HepG2 (cell line): Measurements from ENCODE around the gene PTPRH. TPM values are rescaled to one million over a fixed set of nuclear protein-coding genes. Genes with fewer than 3 reads are reported as not detected.

Experiments used
- ATAC-seq: fragments of 200-7000 bp; cut with Tn5 transposase; 3 replicates; pipeline ENCODE4 v1.9.1; 2020; ENCODE audit warnings: mild to moderate bottlenecking, moderate library complexity
- BruUV-seq: library from RNA; stranded (reverse); fragments of 400-500 nt; replicated peaks from 2 replicates; lab custom pipeline; 2021; lab: Mats Ljungman, UMichigan
- CTCF ChIA-PET: fragments of 300-600 bp; formaldehyde crosslinking; extraction: SDS; loops from one replicate; lab custom pipeline; 2021; ENCODE audit warnings: low total read pairs, inconsistent platforms, low intra/inter-chr PET ratio; lab: Yijun Ruan, JAX
- POLR2A ChIA-PET: fragments of 350-600 bp; sonication (Branson Sonifier 250); formaldehyde crosslinking; loops from one replicate; lab custom pipeline; 2020; ENCODE audit warnings: antibody characterized with exemption, inconsistent platforms; lab: Yijun Ruan, JAX
- DNase-seq: peaks from one replicate; pipeline ENCODE4 v3.0.0-alpha.2; 2015; ENCODE audit warnings: low spot score
- FAIRE-seq: peaks from 3 replicates; lab custom pipeline; 2011; peaks lifted over from hg19 to GRCh38; lab: Jason Lieb, UNC
- H2AFZ ChIP-seq: one replicate; pipeline ENCODE4 v1.6.1; 2011; ENCODE audit warnings: low read length, inconsistent platforms
- H3K27ac ChIP-seq: fragments of 300-600 bp; 3 replicates; pipeline ENCODE4 v1.8.0; 2011; ENCODE audit warnings: mixed run types, mild to moderate bottlenecking, mixed read lengths, low read length, inconsistent platforms; ENCODE audit not compliant: insufficient read depth; ENCODE audit errors: extremely low read length
- H3K27me3 ChIP-seq, 2 experiments: fragments of 200-600 bp in 1 of 2; 2 replicates in 1 of 2; 3 replicates in 1 of 2; pipeline versions ENCODE4 v1.6.0 to v1.8.0; 2011; ENCODE audit warnings: low read length in 2 of 2, mild to moderate bottlenecking in 2 of 2, moderate library complexity in 2 of 2, inconsistent platforms in 1 of 2; ENCODE audit not compliant: insufficient read depth in 2 of 2, control insufficient read depth in 1 of 2
- H3K36me3 ChIP-seq, 2 experiments: fragments of 200-600 bp in 1 of 2; replicated peaks in 1 of 2; 2 replicates in 1 of 2; 3 replicates in 1 of 2; pipeline versions ENCODE4 v1.5.1 to v1.8.0; 2011; ENCODE audit warnings: low read length in 2 of 2, inconsistent platforms in 1 of 2; ENCODE audit not compliant: insufficient read depth in 2 of 2, control insufficient read depth in 1 of 2
- H3K4me1 ChIP-seq: 2 replicates; pipeline ENCODE4 v1.5.1; 2012; ENCODE audit warnings: low read length, inconsistent platforms; ENCODE audit not compliant: insufficient read depth
- H3K4me2 ChIP-seq: 2 replicates; pipeline ENCODE4 v1.6.0; 2011; ENCODE audit warnings: low read depth, low read length, inconsistent platforms
- H3K4me3 ChIP-seq, 3 experiments: fragments of 200-600 bp in 1 of 3; sonication (generic), shearing (Covaris generic) in 1 of 3; replicated peaks in 1 of 3; 2 replicates each; pipeline ENCODE4 v1.5.1; 2011 to 2016; ENCODE audit warnings: low read length in 3 of 3, inconsistent platforms in 2 of 3, low read depth in 2 of 3, mild to moderate bottlenecking in 2 of 3, control low read depth in 1 of 3, mixed read lengths in 1 of 3; ENCODE audit not compliant: insufficient read depth in 1 of 3
- H3K79me2 ChIP-seq: one replicate; pipeline ENCODE4 v1.6.1; 2011; ENCODE audit warnings: low read length, inconsistent platforms; ENCODE audit not compliant: insufficient read depth
- H3K9ac ChIP-seq: 2 replicates; pipeline ENCODE4 v1.6.0; 2011; ENCODE audit warnings: mild to moderate bottlenecking, low read depth, low read length, inconsistent platforms; ENCODE audit not compliant: insufficient read depth
- H3K9me3 ChIP-seq: 2 replicates; pipeline ENCODE4 v1.5.1; 2012; ENCODE audit warnings: mild to moderate bottlenecking, low read length
- H4K20me1 ChIP-seq: 2 replicates; pipeline ENCODE4 v1.6.0; 2011; ENCODE audit warnings: inconsistent platforms, mild to moderate bottlenecking, low read length, moderate library complexity; ENCODE audit not compliant: insufficient read depth
- HDAC2 ChIP-seq: sonication (generic); formaldehyde crosslinking; IDR thresholded peaks from 2 replicates; pipeline ENCODE4 v1.4.0; 2020; ENCODE audit warnings: missing genetic modification reagents
- HNF4A ChIP-seq: sonication (generic); formaldehyde crosslinking; IDR thresholded peaks from 2 replicates; pipeline ENCODE4 v1.4.0; 2020; ENCODE audit warnings: missing genetic modification reagents
- KAT7 ChIP-seq: IDR thresholded peaks from 2 replicates; pipeline ENCODE4 v1.6.1; 2018; ENCODE audit warnings: borderline replicate concordance, missing compliant biosample characterization
- MNT ChIP-seq: fragments of 450-650 bp; IDR thresholded peaks from 2 replicates; pipeline ENCODE4 v1.6.1; 2016
- ZMYM4 ChIP-seq: sonication (generic); formaldehyde crosslinking; IDR thresholded peaks from 2 replicates; pipeline ENCODE4 v1.8.1; 2023; ENCODE audit warnings: mild to moderate bottlenecking, missing genetic modification reagents
- ZNF724P ChIP-seq: sonication (generic); formaldehyde crosslinking; IDR thresholded peaks from 2 replicates; pipeline ENCODE4 v1.8.0; 2022; ENCODE audit warnings: missing genetic modification reagents, borderline replicate concordance
- WGBS: methylation state at CpG from one replicate; pipeline ENCODE4 v1.1.6; 2017; ENCODE audit warnings: low lambda C conversion rate; 5-methylcytosine and 5-hydroxymethylcytosine counted together
- in situ Hi-C: cut with HindIII; loops from 2 replicates; pipeline ENCODE4 v1.10.0; 2017; ENCODE audit warnings: low pct_unique_long_range_greater_than_20kb; ENCODE audit not compliant: extremely low pct_ligation_motif_present
- intact Hi-C: fragments of 100-400 bp; cut with micrococcal nuclease; formaldehyde crosslinking; loops from one replicate; pipeline ENCODE4 v1.10.0; 2022; ENCODE audit not compliant: unreplicated experiment
- polyA plus RNA-seq, 8 experiments: library from polyadenylated mRNA; depleted of rRNA in 3 of 8; stranded (reverse) in 7 of 8; unstranded in 1 of 8; fragments of >200 nt; fragmentation: Illumina TruSeq in 4 of 8; extraction: Trizol in 4 of 8; gene quantifications; 2 replicates each; pipeline versions ENCODE4 v1.2.1 to v1.2.3, GENCODE V29; 2011 to 2016; ENCODE audit warnings: low read depth in 4 of 8, missing spikeins in 1 of 8, mixed read lengths in 1 of 8; ENCODE audit not compliant: insufficient read depth in 1 of 8
- total RNA-seq, 5 experiments: library from RNA; depleted of rRNA; stranded (reverse); fragments of >200 nt; fragmentation: Illumina TruSeq; extraction: Trizol; gene quantifications; 2 replicates each; pipeline ENCODE4 v1.2.3, GENCODE V29; 2016; ENCODE audit warnings: low read depth in 1 of 5
- TF ChIP-seq, protein P1 (sequence below): sonication (generic); formaldehyde crosslinking; IDR thresholded peaks from 2 replicates; pipeline ENCODE4 v1.9.0; 2022; ENCODE audit warnings: missing genetic modification reagents, mild to moderate bottlenecking, borderline replicate concordance
- TF ChIP-seq, protein P2 (sequence below): sonication (generic); formaldehyde crosslinking; conservative IDR thresholded peaks from 2 replicates; pipeline ENCODE4 v1.4.0; 2020; ENCODE audit warnings: missing genetic modification reagents

The PTPRH gene
- total and polyA plus RNA-seq, 2 of the 13 experiments (the other 11 are each of a cell fraction or from before 2014, with no cell fraction given) = 14.7 to 125 TPM

- TF ChIP-seq HNF4A (CRISPR knock-in tag) = no peak
- TF ChIP-seq ZMYM4 (CRISPR knock-in tag) = no peak
- TF ChIP-seq, protein P1, sequence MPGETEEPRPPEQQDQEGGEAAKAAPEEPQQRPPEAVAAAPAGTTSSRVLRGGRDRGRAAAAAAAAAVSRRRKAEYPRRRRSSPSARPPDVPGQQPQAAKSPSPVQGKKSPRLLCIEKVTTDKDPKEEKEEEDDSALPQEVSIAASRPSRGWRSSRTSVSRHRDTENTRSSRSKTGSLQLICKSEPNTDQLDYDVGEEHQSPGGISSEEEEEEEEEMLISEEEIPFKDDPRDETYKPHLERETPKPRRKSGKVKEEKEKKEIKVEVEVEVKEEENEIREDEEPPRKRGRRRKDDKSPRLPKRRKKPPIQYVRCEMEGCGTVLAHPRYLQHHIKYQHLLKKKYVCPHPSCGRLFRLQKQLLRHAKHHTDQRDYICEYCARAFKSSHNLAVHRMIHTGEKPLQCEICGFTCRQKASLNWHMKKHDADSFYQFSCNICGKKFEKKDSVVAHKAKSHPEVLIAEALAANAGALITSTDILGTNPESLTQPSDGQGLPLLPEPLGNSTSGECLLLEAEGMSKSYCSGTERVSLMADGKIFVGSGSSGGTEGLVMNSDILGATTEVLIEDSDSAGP (CRISPR knock-in tag) = no peak
- TF ChIP-seq, all 625 proteins: peak for 0
Measured at GRCh38 chr19:55161571-55162322, 47.6 kb downstream of the PTPRH start (continued).

- 63% methylated on average over 28 of the region's 32 CpGs for WGBS
- DNase-seq = no peak
- Histone ChIP-seq H3K9ac (no peak overlapping the region), H3K27me3 (peaks cover 0 to 31% of the 10 kb centered on the region in 2 experiments; a peak in 2 of 5 replicates), H3K4me1 (peaks cover 20% of the 10 kb centered on the region), H3K27ac (no peak overlapping the region), H4K20me1 (no peaks in the 10 kb centered on the region), H3K9me3 (no peaks in the 10 kb centered on the region), H2AFZ (no peak overlapping the region), H3K79me2 (no peaks in the 10 kb centered on the region), H3K4me3 (no peak overlapping the region), H3K4me2 (no peak overlapping the region), H3K36me3 (no peaks in the 10 kb centered on the region)
- no peak for FAIRE-seq
- TF ChIP-seq MNT = no peak
- TF ChIP-seq ZNF724P (CRISPR knock-in tag) = no peak
- no peak for TF ChIP-seq HDAC2
- TF ChIP-seq KAT7 (CRISPR knock-in tag) = no peak
- TF ChIP-seq, protein P2, sequence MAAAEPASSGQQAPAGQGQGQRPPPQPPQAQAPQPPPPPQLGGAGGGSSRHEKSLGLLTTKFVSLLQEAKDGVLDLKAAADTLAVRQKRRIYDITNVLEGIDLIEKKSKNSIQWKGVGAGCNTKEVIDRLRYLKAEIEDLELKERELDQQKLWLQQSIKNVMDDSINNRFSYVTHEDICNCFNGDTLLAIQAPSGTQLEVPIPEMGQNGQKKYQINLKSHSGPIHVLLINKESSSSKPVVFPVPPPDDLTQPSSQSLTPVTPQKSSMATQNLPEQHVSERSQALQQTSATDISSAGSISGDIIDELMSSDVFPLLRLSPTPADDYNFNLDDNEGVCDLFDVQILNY (CRISPR knock-in tag) = no peak
- ChIA-PET POLR2A (interaction anchor here (0.7 to 1.1 kb wide), 4 partner anchors 43 to 301 kb away, joined by 3 to 5 read pairs (median 4); partner anchors contain the start of genes ISOC2, PPP1R12C and PPP6R1), CTCF (interaction anchor here (0.7 to 1.5 kb wide), 2 partner anchors 15 to 20 kb away, joined by 3 to 15 read pairs; no protein-coding TSS in a partner anchor)
- in situ Hi-C loops = no loop called here
- no TSS peak for BruUV-seq
- intact Hi-C loops = loop anchor here (2.0 kb wide), 1 partner anchor 20 kb away; no protein-coding TSS in a partner anchor
- ATAC-seq = no peak
Measured at GRCh38 chr19:55160986-55161365, 48.3 kb downstream of the PTPRH start.
